Measurements from ENCODE around the gene FARSB.

GRCh38 chr2:222701233-222701632 lies 45.3 kb upstream of the FARSB start:
- no peak for TF ChIP-seq CTCF (IDR thresholded peaks at IDR 0.05)
- no peak for TF ChIP-seq POLR2AphosphoS5 (IDR thresholded peaks at IDR 0.05; ENCODE audit: insufficient read depth in 1 of 2, low read depth in 1 of 2)

Measured in vagina (tissue), 2 donors.